ENCODE measurements around the gene NCSTN.

The NCSTN gene

DNA sequence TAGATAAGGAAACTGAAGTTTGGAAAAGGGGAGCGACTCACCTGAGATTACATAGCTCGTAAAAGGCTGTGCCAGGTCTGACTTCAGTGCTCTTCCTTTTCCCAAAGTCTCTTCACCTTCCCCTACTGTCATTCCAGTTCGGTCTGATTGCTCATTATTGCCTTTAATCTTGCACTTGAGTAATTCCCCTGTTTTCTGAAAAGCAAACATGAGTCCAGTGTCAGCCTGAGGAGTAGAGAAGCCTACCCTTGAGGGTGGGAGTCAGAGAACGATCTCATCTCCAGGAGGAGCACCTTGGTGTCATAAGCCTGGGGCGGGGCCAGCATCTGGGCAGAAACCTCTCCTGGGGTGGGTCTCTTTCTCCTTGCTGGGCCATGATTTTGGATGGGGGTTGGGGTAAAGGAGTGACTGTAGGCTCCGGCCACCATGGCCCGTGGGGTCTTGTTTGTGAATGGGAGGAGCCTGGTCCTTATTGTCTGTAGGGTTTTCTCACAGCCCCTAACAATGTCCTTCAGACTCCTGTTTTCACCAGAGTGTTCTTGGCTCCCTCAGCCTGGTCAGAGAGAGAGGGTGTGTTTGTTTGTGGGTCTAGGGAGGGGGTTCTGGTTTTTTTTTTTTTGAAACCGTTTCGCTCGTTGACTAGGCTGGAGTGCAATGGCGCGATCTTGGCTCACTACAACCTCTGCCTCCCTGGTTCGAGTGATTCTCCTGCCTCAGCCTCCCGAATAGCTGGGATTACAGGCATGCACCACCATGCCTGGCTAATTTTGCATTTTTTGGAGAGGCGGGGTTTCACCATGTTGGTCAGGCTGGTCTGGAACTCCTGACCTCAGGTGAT is 63.2 kb downstream of the NCSTN start:
- DNase-seq (ENCODE audit: low spot score): no peak

DNA sequence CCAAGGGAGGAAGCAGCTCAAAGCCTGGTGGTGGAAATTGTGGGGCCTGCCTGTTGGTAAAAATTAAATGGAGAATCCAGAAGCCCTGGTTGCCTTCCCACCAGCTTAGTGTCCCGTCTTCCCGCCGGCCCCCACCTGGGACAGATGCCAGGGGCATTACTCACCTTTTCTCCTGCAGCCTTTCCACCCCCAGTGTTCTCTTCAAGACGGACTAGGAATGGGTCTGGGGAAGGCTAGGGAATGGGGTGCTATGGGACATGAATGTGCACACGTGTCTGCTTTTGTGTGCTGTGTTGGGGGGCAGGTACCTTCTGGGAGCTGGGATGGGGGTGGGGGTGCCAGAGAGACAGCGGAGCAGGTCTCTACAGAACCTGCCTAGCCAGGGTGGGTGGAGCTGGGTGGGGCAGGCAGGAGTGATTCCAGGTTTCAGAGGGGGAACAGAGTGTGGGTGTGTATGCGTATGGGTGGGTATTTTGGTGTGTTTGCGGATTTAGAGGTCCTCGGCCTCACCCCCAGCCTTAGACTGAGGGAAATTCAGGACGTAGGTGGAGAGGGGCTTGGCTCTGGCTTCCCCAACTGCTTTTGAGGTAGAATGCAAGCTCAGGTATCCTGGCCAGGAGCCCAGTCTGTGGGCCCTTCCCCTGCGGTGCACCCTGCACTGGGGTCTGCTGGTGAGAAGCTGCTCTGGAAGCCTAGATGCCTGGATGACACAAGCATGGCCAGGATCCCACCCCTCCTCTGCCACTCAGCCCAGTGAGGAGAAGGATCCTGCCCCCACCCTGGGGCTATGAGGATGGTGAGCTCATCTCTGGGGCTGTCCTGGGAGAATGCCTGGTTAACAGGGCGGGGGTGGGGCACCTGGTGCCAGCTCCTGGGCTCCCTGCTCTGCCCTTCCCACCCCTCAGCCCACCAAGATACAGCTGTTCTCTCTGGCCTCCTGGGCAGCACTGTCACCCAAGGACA is 64.9 kb downstream of the NCSTN start:
- DNase-seq (ENCODE audit: low spot score): no peak
